Measurements from ENCODE around the gene LRRC3.
A peak's percentile ranks its signal among the peaks of the same experiment; 100 is the strongest.

Gene LRRC3

DNA sequence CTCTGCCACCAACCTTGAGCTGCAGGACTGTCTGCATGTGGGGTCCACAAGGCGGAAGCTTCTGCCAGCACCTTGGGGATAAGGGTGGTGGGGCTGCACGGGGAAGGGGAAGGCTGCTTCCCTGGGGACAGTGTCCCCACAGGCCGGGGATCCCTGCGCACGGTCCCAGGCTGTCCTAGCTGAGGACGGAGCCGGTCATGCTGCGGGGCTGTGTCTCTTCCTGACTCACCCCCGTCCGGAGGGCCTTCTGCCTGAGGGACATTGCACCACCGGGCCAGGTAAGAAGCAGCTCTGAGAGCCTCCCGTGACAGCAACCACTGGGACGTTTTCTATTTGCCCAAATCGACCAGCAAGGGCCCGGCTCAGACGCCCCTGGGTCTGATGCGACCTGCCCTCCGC is 54.8 kb downstream of the LRRC3 start:
- no peak for DNase-seq (ENCODE audit: low read depth in 1 of 2, low spot score in 1 of 2)

GRCh38 chr21:44510508-44511218 is 55.4 kb downstream of the LRRC3 start:
- peak; percentile 73 for DNase-seq (ENCODE audit: low read depth in 1 of 2, low spot score in 1 of 2)

DNA sequence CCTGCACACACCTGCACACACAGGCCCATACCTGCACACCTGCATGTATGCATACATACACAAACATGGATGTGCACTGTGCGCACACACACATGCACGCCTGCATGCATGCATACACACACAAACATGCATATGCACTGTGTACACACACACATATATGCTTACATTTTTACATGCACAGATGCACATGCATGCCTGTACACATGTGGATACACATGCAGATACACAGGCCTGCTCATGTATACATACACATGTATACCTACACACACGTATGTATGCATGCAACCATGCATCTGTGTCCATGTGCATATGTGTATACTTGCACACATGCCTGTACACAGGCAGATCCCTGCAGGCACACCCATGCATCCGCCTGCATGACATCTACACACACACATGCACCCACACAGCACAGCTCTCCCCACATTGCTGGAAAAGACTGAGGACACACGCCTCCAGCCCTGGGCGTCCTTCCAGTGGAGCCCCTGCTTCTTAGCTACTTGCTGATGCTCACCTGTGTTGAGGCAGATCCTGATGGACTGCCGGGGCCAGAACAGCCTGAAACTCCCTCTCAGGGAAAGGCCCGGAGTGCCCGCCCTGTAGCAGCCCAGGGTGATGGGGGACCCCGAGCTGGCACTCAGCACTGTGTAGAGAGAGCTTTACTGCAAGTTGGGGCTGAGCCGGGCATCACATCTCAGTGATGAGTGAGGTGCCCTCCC is 56.1 kb downstream of the LRRC3 start:
- DNase-seq (ENCODE audit: low read depth in 1 of 2, low spot score in 1 of 2) = no peak

All from stimulated activated CD4-positive, alpha-beta T cell treated with anti-CD3 and anti-CD28 coated beads, Interleukin-15, amount 100 ng/mL, for 1 hour (primary cell).